ENCODE data around the gene ZNF285.
"Not testable (repeated sequence)": the region's sequence is repeated elsewhere in the genome, so short reads cannot be mapped to it uniquely, and the experiment has no call there.

Gene ZNF285

GRCh38 chr19:44341794-44342193, 59.6 kb downstream of the ZNF285 start:
- Histone ChIP-seq H3K4me3 (ENCODE audit: severe bottlenecking) (no peak overlapping the region), H3K27me3 (ENCODE audit: insufficient read depth, poor library complexity, severe bottlenecking) (no peaks in the 10 kb centered on the region), H3K27ac (ENCODE audit: poor library complexity, severe bottlenecking) (no peak overlapping the region), H3K36me3 (ENCODE audit: low read depth) (peaks cover 25% of the 10 kb centered on the region), H3K4me1 (ENCODE audit: insufficient read depth, poor library complexity, severe bottlenecking) (no peaks in the 10 kb centered on the region), H3K9me3 (ENCODE audit: severe bottlenecking) (no peaks in the 10 kb centered on the region)
- ATAC-seq (ENCODE audit: low read depth) (no peak), DNase-seq (ENCODE audit: low spot score) (no peak)
- TF ChIP-seq CTCF (IDR thresholded peaks at IDR 0.05; ENCODE audit: poor library complexity, severe bottlenecking), result no peak

GRCh38 chr19:44334639-44335038, 66.8 kb downstream of the ZNF285 start:
- peaks cover 69% of the 10 kb centered on the region for H3K36me3 ChIP-seq (ENCODE audit: low read depth)

More at GRCh38 chr19:44334639-44335038, 66.8 kb downstream of the ZNF285 start:
- H3K4me1 ChIP-seq (ENCODE audit: insufficient read depth, poor library complexity, severe bottlenecking); H3K27ac ChIP-seq (ENCODE audit: poor library complexity, severe bottlenecking); ATAC-seq (ENCODE audit: low read depth); H3K9me3 ChIP-seq (ENCODE audit: severe bottlenecking); H3K4me3 ChIP-seq (ENCODE audit: severe bottlenecking); DNase-seq (ENCODE audit: low spot score); H3K27me3 ChIP-seq (ENCODE audit: insufficient read depth, poor library complexity, severe bottlenecking): not testable (repeated sequence)

All from RWPE2 (cell line).